NCI-H2227 (cell line): ENCODE measurements around the gene PRAMEF17.
"Not testable (repeated sequence)": the region's sequence is repeated elsewhere in the genome, so short reads cannot be mapped to it uniquely, and the experiment has no call there.

Experiments used
- DNase-seq: peaks from one replicate; lab custom pipeline; 2025; ENCODE audit not compliant: unreplicated experiment; lab: John Stamatoyannopoulos, UW

PRAMEF17 gene

DNA sequence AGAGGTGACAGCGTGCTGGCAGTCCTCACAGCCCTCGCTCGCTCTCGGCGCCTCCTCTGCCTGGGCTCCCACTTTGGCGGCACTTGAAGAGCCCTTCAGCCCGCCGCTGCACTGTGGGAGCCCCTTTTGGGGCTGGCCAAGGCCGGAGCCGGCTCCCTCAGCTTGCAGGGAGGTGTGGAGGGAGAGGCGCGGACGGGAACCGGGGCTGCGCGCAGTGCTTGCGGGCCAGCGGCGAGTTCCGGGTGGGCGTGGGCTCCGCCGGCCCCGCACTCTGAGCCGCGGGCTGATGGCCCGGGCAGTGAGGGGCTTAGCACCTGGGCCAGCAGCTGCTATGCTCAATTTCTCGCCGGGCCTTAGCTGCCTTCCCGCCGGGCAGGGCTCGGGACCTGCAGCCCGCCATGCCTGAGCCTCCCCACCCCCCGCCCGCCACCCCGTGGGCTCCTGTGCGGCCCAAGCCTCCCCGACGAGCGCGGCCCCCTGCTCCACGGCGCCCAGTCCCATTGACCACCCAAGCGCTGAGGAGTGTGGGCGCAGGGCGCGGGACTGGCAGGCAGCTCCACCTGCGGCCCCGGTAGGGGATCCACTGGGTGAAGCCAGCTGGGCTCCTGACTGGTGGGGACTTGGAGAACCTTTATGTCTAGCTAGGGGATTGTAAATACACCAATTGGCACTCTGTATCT, 49.8 kb downstream of the PRAMEF17 start:
- not testable (repeated sequence) for DNase-seq
